GM19035 (cell line): ENCODE results near the gene PCYT2.

Source experiments
- ATAC-seq: cut with Tn5 transposase; IDR thresholded peaks from one replicate; pipeline ENCODE4 v1.9.1; 2021; ENCODE audit not compliant: unreplicated experiment

The PCYT2 gene

DNA sequence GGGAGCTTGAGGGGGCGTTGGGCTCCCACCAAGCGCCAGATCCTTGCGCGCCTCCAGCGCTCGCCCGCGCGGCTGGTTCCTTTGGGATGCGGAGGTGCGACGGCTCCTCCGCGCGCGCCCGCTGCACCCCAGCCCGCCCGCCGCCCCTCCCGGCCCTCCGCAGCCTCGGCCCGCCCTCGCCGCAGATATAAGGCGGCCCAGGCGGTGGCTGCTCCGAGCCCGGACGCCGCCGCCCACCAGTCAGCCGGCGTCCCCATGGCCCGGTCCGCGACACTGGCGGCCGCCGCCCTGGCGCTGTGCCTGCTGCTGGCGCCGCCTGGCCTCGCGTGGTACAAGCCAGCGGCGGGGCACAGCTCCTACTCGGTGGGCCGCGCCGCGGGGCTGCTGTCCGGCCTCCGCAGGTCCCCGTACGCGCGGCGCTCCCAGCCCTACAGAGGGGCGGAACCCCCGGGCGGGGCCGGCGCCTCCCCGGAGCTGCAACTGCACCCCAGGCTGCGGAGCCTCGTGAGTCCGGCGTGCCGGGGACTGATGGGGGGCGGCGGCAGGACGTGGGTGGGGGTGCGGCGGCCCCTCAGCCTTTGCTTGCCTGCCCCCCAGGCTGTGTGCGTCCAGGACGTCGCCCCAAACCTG lies 9.1 kb downstream of the PCYT2 start, which contains the start of gene NPB:
Gene NPB (plus strand): TSS at position 216 of the 630 bp plus-strand sequence. CDS start 40 bp downstream, at position 256.
- ATAC-seq = no peak

DNA sequence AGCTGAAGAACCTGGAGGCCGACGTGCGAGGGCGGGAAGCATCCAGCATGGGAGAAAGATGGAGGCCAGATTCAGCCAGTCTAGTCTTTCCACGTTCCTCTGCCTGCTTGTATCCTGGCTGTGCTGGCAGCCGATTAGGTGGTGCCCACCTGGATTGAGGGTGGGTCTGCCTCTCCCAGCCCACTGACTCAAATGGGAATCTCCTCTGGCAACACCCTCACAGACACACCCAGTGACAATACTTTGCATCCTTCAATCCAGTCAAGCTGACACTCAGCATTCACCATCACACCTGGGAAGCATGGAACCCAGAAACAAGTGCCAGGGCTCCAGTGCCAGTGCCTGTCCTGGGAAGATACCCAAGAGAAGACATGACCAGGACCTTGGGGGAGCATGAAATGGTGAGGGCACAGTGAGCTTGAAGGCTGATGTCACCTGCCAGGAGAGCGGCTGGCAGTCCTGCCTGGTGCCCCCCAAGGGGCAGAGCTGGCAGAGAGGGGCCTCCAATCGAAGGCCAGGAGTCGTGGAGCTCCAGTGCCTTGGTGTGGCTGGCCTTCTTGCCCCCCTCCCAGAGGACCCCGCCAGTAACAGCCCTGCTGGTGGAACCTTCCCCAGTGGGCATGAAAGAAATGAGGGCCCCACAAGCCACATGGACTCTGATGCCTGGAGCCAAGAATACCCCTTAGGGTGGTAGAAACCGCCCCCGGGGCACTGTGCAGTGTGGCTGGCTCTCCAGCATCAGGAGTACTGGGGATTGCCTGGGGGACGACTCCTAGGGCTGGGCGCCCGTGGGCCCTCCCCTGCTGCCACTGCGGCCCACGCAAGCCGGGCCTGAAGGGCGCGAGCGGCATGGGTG lies 9.8 kb downstream of the PCYT2 start:
- ATAC-seq = no peak

DNA sequence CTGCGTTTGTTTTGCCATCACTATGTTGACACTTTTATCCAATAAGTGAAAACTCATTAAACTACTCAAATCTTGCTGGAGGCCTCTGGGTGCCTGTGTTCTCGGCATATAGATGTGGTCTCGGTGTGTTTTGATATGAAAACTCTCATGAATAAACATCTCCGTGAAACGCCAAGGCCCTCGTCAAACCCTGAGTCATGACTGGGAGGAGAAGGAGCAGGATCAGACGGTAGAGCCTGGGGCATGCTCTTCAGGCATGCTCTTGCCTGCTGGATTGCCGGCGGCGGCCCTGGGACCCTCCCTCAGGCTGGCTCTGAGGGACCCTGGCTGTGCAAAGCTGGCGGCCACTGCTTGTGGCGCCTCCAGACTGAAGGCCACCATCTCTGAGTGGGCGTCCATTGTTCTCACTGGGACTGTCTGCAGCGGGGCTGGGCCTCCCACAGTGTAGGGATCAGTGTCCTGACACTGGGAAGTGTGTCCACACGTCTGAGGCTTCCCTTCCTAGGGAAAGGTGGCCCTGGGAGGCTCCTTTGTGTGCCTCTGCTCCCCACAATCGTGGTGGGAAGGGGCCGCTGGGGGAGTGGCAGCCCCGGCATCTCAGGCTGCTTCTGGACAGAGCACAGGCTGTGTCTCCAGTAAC lies 10.9 kb downstream of the PCYT2 start:
- no peak for ATAC-seq

DNA sequence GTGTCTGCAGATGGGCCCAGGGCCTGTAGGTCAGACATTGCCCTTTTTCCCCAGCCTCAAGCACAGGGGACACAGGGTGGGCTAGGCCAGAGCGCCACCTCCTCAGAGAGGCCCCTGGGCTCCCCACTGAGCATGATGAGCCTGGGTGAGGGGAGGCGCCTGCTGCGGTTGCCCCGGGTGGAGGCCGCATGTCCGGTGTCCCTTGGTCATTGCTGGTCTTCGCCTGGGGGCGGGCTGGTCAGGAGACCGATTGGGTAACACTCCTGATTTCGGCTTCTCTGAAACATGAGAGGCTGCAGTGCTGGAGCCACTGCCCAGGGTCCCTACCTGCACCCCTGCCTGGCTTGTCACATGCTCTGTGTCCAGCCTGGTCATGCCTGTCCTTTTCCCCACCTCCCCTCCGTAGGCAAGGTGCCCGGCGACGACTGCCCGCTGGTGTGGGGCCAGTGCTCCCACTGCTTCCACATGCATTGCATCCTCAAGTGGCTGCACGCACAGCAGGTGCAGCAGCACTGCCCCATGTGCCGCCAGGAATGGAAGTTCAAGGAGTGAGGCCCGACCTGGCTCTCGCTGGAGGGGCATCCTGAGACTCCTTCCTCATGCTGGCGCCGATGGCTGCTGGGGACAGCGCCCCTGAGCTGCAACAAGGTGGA lies 11.6 kb downstream of the PCYT2 start:
- ATAC-seq = no peak

DNA sequence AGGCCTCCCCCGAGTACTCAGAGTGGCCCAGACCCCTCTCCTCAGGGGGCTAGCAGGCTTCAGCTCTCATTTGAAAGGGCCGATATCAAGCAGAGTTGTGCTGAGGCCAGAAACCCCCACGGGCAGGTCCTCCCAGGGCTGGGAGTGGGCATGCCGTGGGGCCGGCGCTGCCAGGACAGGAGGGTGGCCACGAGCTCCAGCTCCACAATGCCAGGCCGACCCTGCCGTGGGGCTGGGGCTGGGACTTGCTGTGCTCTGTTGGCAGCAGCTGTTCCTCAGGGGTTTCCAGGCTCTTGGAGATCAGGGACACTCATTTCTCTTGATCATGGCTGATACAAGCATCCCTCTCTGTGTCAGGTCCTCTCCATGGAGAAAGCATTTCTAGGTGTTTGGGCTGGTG lies 12.3 kb downstream of the PCYT2 start:
- ATAC-seq = no peak

DNA sequence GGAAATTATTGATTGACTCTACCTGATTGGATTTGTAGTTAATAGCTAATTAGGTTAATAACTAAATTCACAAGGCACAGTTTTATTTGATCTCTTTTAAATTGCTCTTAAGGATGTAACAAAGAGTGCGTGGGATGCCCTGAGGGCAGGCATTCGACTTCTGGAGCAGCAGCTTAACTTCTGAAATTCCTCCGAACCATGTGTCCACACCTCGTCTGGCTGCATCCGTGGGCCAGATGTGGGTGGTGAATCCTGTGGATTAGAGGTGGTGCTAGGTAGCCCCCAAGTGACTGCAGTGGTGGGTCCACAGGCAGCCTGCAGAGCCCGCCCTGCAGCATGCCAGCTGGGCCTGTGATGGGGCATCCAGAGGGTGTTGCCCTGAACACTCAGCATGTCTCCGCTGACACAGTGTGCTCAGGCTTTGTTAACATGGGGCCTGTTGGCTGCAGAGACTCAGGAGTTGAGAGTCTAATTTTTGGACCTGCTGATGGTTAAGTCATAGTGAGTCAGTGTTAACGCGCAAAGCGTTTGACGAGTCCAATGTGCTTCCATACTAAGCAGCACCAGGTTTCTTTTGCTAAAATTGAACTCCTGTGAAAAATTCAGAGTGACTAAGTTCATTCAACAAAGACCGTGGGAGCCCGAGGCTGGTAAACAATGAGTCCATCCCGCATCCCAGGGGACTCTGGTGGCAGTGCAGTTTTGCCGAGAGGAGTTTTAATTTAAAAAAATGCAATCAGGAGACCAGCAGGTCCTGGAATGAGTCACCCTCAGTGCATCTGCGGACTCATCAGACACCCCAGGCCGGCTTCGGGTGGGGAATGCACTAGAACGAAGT lies 13.0 kb downstream of the PCYT2 start:
- ATAC-seq = no peak

DNA sequence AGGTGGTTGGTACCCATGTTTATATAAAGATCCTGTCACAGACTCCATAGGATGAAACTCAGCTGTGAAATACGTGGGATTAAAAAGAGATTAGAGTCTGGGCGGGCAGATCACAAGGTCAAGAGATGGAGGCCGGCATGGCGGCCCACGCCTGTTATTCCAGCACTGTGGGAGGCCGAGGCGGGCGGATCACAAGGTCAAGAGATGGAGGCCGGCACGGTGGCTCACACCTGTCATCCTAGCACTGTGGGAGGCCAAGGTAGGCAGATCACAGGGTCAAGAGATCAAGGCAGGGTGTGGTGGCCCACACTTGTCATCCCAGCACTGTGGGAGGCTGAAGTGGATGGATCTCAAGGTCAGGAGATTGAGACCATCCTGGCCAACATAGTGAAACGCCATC lies 15.8 kb downstream of the PCYT2 start:
- no peak for ATAC-seq

DNA sequence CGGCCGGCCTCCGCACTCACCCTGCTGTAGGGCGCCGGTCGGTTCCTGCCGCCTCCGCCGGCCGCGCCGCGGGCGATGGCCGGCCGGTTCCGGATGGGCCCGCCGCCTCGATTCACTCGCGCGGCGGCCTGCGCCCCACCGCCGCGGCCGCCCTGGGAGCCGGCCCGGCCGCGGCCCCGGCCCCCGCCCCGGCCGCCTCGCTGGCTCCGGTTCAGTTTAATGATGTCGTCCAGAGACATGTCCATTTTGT lies 20.0 kb downstream of the PCYT2 start:
- no peak for ATAC-seq

DNA sequence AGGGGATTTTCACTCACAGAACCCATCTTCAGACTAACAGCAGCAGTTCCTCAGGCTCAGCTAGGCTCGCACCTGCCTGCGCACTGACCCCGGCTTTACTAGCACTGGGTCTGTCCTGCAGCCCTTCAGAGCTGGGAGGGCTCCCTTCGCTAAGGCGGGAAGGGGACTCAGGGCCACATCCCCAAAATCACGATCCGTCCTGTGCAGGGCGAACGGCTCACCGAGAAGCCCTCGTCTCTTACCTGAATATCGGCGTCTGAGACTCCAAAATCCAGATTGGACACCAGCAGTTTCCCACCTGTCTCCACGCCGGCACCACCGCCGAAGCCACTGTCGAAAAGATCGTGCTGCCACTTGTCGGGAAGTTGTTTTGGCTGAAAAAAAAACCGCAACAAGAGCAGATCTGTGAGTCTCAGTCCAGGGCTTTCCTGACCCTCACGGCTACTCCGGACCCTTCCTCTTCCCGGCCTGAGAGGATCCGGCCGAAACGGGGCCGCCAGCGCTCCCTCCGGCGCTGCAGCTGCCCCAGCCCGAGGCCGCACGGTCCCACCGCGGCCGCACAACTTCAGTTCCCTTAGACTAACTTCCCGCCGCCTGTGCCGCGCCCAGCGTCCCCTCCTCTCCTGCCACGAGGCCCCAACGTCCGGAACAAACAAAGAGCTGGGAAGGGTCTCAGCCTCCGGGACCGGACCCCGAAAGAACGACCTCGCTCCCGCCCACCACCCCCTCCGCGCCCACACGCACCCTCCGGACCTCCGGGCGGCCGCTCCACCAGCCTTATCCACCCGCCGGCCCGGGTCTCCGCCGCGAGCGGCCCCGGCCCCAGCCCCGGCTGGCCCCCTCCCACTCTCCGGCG lies 20.5 kb downstream of the PCYT2 start:
- ATAC-seq = no peak

DNA sequence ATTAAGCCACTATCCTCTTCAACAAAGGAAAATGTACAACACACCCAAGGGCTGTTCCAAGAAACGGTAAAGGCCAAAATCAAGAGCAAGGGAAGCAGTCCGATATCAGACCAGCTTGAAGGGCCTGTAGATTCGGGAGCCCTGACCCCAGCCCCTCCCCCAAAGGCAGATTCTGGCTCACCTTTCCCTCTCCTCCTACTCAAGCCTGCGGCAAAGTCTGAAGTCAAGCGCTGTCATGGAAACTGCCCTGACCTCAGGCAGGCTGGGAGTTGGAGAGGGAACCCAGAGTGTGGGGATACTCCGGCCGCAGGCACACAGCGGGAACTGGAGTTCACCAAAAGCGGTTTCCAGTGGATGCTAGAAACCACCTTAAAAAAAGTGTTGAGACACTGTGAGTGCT lies 21.6 kb downstream of the PCYT2 start:
- ATAC-seq = no peak

DNA sequence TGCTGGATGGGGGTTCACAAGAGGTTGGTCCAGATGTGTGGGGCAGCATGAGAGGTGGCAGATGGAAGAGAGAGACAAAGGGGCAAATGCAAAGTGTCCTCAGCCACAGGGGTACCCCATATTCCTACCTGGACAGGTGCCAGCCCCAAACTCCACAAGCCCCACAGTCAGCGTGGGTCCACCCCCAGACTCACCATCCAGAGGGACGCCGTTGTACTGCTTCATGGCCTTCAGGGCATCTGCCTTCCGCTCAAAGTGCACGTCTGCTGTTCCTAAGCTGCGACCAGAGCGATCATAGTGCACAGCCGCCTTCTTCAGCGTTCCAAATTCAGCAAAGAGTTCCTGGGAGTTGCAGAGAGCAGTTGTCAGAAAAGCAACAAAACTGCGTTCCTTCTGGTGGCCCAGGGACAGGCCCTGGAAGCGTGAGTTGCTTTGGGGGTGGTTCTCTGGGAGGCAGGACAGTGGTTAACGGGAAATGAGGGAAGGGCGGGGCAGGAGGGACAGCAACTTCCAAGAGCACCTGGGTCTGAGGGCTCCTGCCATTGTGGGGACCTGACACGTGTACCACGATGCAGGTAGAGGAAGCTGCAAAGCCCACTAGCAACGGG lies 22.1 kb downstream of the PCYT2 start:
- ATAC-seq = no peak

DNA sequence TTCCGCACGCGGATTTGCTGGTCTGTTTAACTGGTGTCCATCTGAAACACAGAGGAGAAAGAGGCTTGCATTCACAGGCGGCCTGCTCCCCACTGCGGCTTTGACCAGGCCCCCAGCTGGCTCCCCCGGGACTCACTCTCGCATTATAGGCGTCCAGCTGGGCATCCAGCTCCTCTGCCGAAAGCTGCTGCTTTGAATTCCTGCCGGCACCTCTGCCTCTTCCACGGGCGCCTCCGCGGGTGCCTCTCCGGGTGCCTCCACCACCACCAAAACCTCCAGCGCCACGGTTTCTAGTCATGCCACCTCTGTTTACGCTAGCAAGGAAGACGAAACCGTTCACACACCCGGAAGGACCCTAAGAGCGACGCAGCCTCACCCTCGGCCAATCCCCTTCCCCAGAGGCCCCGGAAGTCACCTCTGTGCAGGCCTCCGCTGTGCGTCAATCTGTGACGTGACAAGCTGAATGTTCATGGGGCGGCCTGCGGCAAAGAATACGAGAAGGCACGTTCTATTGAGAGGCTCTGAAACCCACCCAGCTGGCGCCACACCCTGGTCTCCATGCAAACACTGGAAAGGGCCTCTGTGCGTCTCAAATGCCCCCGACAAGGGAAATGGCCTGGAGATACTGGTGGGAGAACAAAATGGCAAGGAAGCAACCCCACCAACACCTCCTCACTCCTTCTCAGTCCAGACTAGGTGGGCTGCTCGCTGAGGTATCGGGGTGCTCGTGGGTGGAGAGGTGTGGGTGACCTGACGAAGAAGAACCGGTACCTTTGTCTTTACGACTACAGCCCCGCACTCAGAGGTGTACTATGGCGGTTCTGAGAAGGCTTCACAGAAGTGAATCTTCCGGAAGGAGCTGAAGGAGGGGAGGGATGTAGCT lies 22.9 kb downstream of the PCYT2 start:
- ATAC-seq = no peak

DNA sequence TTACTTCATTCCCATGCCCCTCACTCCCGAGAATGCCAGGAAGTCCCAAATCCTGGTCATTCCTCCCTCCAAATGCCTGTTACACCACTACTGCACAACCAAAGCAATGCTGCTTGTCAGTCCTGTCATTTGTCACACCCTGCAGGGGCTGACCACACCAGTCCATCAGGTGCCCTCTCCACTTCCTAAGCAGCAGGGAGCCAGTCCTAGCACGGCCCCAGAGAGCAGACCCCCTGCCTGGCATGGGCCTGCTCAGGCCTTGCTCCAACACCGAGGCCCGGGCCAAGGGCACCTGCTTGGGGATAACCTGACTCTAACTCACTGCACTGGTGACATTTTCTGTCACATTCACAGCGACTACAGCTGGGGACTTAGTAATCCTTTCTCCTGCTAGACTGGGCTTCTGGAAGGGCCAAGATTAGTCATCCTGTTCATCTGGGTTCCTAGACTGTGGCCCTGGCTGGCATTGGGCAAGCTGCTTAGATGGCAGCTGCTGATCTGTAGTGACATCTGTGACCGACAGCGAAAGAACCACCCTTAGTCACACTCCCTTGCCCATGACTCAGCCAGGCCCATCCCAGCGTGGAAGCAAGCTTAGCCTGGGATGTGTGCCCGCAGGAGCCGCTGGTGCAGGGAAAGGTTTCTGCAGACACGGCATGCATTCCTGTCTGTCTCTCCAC lies 25.2 kb downstream of the PCYT2 start:
- no peak for ATAC-seq

DNA sequence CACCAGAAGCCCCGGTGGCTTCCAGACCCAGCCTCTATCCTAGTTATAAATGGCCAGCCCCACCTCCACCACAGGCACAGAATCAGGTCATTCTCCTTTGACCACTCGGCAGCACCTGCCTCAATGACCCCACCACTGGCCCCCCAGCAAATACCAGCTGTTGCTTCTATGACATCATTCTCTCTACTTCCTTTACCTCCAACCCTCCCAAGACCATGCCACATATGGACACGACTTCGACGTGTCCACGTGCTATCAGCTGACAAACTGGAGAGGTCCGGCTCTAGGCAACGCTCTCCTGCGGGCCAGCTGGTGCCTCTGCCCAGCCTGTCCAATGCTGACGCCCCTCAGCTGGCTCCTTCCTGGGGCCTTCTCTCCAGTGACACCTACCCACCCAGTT lies 25.7 kb downstream of the PCYT2 start:
- ATAC-seq = no peak

DNA sequence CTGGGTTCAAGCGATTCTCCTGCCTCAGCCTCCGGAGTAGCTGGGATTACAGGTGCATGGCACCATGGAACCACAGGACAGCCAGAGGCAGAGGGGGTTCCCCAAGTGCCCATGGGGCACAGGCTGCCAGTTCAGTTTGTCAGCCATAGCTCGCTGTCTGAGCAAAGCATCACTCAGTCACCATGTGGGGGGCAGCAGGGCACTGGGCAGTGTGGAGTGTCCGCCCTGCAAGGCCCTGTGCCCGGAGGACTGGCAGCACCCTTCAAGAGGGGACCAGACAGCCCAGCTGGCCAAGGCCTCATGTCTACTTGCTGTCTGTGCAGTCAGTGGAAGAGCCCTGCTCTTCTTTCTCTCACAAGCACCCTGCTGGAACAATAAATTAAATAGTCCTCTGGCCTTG lies 26.2 kb downstream of the PCYT2 start:
- no peak for ATAC-seq

DNA sequence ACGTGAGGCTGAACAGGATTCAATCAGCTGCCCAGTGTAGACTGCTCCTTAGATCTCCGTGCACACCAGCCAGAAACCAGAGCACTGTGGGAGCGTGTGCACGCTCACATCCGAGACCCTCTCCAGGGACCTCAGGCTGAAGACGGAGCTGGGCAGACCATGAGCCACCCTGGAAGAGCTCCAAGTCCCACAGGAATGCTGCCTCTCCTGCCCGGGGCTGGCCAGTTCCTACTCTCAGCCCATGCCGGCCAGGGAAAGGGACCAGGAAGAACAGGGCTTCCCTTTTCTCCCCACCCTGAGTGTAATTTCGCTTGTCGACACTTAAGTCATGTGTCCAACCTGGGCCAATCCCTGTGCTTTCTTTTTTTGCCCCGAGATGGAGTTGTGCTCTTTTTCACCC lies 26.7 kb downstream of the PCYT2 start:
- ATAC-seq = no peak

DNA sequence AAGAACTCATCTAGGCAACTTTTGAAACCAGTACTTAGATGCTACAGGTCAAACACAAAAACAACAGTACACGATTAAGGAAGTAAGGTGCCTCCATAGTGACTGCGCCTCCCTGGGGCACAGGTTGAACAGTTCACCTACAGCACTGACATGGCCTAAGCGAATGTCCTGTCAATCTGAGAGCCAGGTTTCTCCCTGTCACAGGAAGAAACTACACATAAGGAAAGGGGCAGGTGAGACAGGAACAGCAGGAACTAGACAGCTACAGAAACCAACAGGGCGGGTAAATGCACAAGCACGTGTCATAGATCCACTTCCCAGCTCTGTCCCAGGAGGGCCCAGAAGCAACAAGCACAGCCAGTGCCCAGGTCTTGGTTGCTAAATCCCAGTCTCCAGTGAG lies 32.1 kb downstream of the PCYT2 start:
- ATAC-seq = no peak

DNA sequence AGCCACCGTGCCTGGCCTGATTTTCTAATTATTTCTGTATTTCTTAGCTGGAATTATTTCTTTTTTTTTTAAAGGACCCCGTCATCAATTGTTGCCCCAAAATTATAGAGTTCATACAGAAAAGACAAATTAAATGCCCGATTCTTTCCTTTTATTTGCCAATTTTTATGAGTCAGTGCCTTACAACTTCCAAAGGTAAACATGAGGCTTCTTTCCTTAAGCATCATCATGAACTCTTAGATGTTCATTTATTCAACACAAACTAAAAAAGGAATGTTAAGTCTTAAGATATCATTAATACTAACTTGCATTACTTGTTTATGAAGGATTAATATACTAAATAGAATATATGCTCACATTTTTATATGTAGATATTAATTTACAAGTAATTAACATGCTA lies 32.9 kb downstream of the PCYT2 start:
- ATAC-seq = no peak
